ENCODE measurements around the gene ISM1.

Gene ISM1

GRCh38 chr20:13349235-13349604, 128.1 kb downstream of the ISM1 start:
- no peak for TF ChIP-seq CTCF (IDR thresholded peaks at IDR 0.05)

Measured in LNCAP (cell line).